Neural crest cell (in vitro differentiated cells): ENCODE measurements around the gene TOMM40. TPM values are rescaled to one million over a fixed set of nuclear protein-coding genes. Genes with fewer than 3 reads are reported as not detected.

Source experiments
- DNase-seq: peaks from one replicate; pipeline ENCODE4 v3.0.0; 2021; ENCODE audit warnings: low read depth, mixed read lengths, low spot score
- H3K27ac Mint-ChIP-seq: one replicate; pipeline ENCODE4 v1.8.0; 2021; ENCODE audit warnings: mild to moderate bottlenecking, mixed read lengths; ENCODE audit not compliant: unreplicated experiment
- H3K27me3 Mint-ChIP-seq: 2 replicates; pipeline ENCODE4 v1.8.0; 2021; ENCODE audit warnings: low read depth, mild to moderate bottlenecking, mixed read lengths
- H3K36me3 Mint-ChIP-seq: 2 replicates; pipeline ENCODE4 v1.8.0; 2021; ENCODE audit warnings: low read depth, mild to moderate bottlenecking, mixed read lengths
- H3K4me1 Mint-ChIP-seq: 2 replicates; pipeline ENCODE4 v1.8.0; 2021; ENCODE audit warnings: mixed read lengths
- H3K4me3 Mint-ChIP-seq: one replicate; pipeline ENCODE4 v1.8.0; 2021; ENCODE audit warnings: mild to moderate bottlenecking, mixed read lengths
- H3K9me3 Mint-ChIP-seq: 2 replicates; pipeline ENCODE4 v1.8.0; 2021; ENCODE audit warnings: mixed read lengths
- total RNA-seq: library from RNA; stranded (reverse); gene quantifications from 2 replicates; pipeline ENCODE4 v1.2.1, GENCODE V29; 2021
- TF ChIP-seq, protein P1 (sequence below): fragments of 200-600 bp; sonication (generic); conservative IDR thresholded peaks from 2 replicates; pipeline ENCODE4 v1.5.0; 2021; ENCODE audit warnings: antibody characterized with exemption, mild to moderate bottlenecking

TOMM40 gene
- total RNA-seq, 1 donor from 2014 or later, result 147 TPM

DNA sequence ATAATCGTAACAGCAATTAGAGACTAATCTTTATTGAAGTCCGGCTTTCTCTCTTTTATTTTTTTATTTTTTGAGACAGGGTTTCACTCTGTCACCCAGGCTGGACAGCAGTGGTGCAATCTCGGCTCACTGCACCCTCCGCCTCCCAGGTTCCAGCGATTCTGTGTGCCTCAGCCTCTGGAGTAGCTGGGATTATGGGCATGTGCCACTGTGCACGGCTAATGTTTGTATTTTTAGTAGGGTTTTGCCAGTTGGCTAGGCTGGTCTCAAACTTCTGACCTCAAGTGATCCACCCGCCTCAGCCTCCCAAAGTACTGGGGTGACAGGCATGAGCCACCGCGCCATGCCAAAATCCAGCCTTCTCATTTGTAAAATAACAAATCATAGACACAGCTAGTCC, 58.5 kb downstream of the TOMM40 start:
- TF ChIP-seq, protein P1, sequence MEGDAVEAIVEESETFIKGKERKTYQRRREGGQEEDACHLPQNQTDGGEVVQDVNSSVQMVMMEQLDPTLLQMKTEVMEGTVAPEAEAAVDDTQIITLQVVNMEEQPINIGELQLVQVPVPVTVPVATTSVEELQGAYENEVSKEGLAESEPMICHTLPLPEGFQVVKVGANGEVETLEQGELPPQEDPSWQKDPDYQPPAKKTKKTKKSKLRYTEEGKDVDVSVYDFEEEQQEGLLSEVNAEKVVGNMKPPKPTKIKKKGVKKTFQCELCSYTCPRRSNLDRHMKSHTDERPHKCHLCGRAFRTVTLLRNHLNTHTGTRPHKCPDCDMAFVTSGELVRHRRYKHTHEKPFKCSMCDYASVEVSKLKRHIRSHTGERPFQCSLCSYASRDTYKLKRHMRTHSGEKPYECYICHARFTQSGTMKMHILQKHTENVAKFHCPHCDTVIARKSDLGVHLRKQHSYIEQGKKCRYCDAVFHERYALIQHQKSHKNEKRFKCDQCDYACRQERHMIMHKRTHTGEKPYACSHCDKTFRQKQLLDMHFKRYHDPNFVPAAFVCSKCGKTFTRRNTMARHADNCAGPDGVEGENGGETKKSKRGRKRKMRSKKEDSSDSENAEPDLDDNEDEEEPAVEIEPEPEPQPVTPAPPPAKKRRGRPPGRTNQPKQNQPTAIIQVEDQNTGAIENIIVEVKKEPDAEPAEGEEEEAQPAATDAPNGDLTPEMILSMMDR, result no peak
- no peak for DNase-seq
- H3K27me3 Mint-ChIP-seq, result no peaks in the 10 kb centered on the region
- no peaks in the 10 kb centered on the region for H3K9me3 Mint-ChIP-seq
- peaks cover 13% of the 10 kb centered on the region for H3K4me1 Mint-ChIP-seq
- H3K36me3 Mint-ChIP-seq, result no peaks in the 10 kb centered on the region
- H3K27ac Mint-ChIP-seq, result no peak overlapping the region
- H3K4me3 Mint-ChIP-seq, result no peak overlapping the region

- TF ChIP-seq, protein P1, result peak; percentile 92
- DNase-seq, result peak; percentile 64
- Mint-ChIP-seq H3K9me3 (no peaks in the 10 kb centered on the region), H3K27ac (peak overlapping the region; percentile 43), H3K27me3 (peaks cover 2% of the 10 kb centered on the region), H3K4me1 (peaks cover 29% of the 10 kb centered on the region), H3K36me3 (no peaks in the 10 kb centered on the region), H3K4me3 (peak overlapping the region; percentile 76)
Observed at GRCh38 chr19:44951179-44952159, 60.4 kb downstream of the TOMM40 start.

Other genes with a start within 250 kb of the TOMM40 start
- 20.4 and 22.5 TPM in 2 replicates for gene PVR, start 247.3 kb upstream of the TOMM40 start, total RNA-seq
- gene CEACAM19, start 219.8 kb upstream of the TOMM40 start, total RNA-seq, result 5.0 and 6.1 TPM in 2 replicates
- gene CEACAM16, start 192.1 kb upstream of the TOMM40 start, total RNA-seq, result not detected in 2 replicates
- 2.2 TPM in 2 replicates for gene BCL3, start 142.5 kb upstream of the TOMM40 start, total RNA-seq
- gene CBLC, start 113.4 kb upstream of the TOMM40 start, total RNA-seq, result not detected in 2 replicates
- gene BCAM, start 82.2 kb upstream of the TOMM40 start, total RNA-seq, result 5.3 and 5.5 TPM in 2 replicates
- gene NECTIN2, start 45.0 kb upstream of the TOMM40 start, total RNA-seq, result 76.2 and 78.5 TPM in 2 replicates
- gene APOE, start 14.5 kb downstream of the TOMM40 start, total RNA-seq, result 12.2 and 13.1 TPM in 2 replicates
- gene APOC1, start 23.4 kb downstream of the TOMM40 start, total RNA-seq, result 24.9 and 25.4 TPM in 2 replicates
- gene APOC4, start 51.0 kb downstream of the TOMM40 start, total RNA-seq, result not detected in 2 replicates
- gene APOC2, start 54.8 kb downstream of the TOMM40 start, total RNA-seq, result not detected in 2 replicates
- 89.9 and 93.2 TPM in 2 replicates for gene CLPTM1, start 64.1 kb downstream of the TOMM40 start, total RNA-seq
- 2.9 and 3.1 TPM in 2 replicates for gene RELB, start 110.2 kb downstream of the TOMM40 start, total RNA-seq
- gene CLASRP, start 147.8 kb downstream of the TOMM40 start, total RNA-seq, result 119 and 121 TPM in 2 replicates
- gene ZNF296, start 185.2 kb downstream of the TOMM40 start, total RNA-seq, result 0.73 and 1.2 TPM in 2 replicates
- 36.0 and 36.2 TPM in 2 replicates for gene GEMIN7, start 188.0 kb downstream of the TOMM40 start, total RNA-seq
- 35.8 and 38.6 TPM in 2 replicates for gene PPP1R37, start 201.9 kb downstream of the TOMM40 start, total RNA-seq